ENCODE data around the gene LCE5A.
A peak's percentile ranks its signal among the peaks of the same experiment; 100 is the strongest.
"Not testable (repeated sequence)": the region's sequence is repeated elsewhere in the genome, so short reads cannot be mapped to it uniquely, and the experiment has no call there.

The LCE5A gene, protein sequence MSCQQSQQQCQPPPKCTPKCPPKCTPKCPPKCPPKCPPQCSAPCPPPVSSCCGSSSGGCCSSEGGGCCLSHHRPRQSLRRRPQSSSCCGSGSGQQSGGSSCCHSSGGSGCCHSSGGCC

DNA sequence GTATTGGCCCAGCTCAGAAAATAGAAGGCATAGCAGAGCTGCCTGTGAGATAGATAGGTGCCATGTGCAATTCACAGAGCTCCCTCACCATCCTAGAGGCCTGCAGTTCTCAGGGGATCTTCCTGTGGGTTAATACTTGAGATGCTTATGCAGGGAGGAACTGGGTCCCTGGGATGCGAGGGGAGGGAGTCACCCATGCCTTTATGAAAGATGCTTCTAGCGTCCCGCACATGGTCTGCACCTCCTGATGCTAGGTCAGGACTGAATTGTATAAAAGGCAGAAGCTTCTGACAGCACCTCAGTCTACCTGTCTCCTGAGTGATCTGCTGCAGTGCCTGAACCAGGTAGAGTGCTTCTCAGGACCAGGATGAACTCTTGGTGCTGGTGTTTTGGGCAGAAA, at the start of gene LCE5A:
TSS of gene LCE5A (plus strand) at position 301 of the 400 bp plus-strand sequence. CDS start 732 bp downstream, outside the sequence.
- DNase-seq (ENCODE audit: low spot score) = no peak

DNA sequence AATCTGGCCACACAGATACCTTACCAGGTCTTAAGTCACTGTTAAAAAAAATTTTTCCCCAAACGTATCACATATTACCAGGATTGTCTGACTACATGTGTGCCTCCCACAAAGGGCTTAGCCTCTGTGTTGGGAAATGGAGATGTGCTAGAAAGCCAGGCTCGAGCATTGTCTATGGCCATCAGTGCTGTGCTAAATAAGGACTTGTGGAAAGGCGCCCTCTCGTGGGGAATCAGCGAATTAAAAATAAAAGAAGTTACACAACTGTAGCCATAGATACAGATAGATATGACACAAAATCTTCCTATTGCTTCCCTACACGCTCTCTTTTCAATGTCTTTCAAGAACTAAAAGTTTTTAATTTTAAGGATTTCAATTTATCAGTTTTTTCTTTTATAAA, 49.1 kb upstream of the LCE5A start:
- peak; percentile 66 for DNase-seq (ENCODE audit: low spot score)

DNA sequence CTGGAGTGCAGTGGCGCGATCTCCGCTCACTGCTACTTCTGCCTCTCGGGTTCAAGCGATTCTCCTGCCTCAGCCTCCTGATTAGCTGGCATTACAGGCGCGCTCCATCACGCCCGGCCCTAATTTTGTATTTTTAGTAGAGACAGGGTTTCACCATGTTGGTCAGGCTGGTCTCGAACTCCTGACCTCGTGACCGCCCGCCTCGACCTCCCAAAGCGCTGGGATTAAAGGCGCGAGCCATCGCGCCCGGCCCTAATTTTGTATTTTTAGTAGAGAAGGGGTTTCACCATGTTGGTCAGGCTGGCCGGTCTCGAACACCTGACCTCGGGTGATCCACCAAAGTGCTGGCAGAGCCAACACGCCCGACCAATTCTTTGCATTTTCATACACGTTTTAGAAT, 48.0 kb upstream of the LCE5A start:
- no peak for DNase-seq (ENCODE audit: low spot score)

DNA sequence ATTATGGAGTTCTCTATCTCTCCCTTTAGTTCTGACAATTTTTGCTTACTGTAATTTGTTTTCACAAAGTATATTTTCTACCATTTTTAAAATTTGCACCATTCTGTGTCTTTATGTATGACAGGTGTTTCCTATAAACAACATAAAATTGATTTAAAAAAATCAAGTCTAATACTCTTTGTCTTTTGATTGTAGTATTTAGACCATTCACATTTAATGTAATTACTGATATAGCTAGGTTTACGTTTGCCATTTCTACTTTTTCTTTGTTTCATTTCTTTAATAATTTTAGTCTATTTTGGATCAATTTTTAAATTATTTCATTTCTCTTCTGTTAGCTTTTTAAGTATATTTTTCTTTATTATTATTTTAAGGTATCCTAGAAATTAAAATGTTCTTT, 44.4 kb upstream of the LCE5A start:
- no peak for DNase-seq (ENCODE audit: low spot score)

DNA sequence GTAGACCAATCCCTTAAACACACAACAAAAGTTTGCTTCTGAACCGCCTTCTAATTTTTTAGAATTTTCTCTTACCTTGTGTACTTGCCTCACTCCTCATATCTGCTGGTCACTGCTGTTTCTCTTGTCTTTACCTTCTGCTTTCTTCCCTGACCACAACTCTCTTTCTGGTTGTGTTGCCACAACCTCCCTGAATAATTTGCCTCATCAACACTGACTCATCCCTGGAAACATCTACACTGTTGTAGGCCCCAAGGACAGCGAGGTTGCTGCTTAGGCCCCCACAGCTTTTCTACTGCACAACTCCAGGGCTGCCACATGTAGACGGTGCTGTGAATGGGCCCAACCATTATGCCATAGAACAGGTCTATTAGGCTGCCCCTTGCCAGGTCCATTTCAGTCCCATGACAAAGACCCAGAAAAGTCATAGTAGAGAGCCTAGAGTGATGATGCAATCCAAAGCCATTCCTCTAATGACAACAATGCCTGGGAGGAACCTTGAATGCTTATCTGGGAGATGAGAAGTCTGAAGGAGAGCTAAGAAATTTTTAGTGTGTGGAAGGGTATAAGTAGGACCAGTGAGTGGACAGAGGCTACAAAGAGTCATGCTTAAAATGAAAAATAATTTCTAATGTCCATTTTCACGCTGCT, 36.6 kb upstream of the LCE5A start:
- DNase-seq (ENCODE audit: low spot score) = no peak

DNA sequence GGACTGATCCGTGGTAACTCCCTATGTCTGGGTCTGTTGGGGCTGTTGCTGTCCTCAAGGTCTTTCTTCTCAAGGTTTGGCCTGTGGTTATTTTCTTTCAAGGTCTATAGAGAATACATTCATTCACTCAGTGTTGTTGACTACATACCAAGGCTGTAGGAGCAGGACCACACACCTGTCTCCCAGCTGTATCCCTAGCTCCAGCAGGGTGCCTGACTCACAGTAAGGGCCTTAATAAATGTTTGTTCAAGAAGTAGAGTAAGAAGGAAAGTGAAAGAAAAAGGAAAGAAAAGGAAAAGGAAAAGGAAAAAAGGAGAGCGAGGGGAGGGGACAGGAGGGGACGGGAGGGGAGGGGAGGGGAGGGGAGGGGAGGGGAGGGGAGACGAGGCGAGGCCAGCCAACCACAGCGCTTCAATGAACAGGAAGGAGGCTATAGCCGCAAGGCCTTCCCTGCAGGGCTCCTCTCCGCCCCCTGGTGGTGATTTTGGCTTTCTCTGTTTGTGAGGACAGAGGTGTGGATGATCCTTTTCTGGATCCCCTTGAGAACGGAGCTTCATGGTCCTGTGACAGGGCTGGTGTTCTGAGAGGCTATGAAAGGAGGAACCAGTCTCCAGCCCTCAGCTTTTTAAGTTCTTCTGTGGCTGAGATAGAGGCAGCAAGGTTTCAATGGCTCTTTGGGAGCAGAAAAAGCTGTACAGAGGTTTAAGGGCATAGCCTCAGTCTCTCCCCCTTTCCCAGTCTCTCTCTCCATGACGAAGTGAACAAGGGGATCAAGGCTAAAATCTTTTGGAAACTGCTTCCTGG, 30.6 kb upstream of the LCE5A start:
- peak; percentile 72 for DNase-seq (ENCODE audit: low spot score)

DNA sequence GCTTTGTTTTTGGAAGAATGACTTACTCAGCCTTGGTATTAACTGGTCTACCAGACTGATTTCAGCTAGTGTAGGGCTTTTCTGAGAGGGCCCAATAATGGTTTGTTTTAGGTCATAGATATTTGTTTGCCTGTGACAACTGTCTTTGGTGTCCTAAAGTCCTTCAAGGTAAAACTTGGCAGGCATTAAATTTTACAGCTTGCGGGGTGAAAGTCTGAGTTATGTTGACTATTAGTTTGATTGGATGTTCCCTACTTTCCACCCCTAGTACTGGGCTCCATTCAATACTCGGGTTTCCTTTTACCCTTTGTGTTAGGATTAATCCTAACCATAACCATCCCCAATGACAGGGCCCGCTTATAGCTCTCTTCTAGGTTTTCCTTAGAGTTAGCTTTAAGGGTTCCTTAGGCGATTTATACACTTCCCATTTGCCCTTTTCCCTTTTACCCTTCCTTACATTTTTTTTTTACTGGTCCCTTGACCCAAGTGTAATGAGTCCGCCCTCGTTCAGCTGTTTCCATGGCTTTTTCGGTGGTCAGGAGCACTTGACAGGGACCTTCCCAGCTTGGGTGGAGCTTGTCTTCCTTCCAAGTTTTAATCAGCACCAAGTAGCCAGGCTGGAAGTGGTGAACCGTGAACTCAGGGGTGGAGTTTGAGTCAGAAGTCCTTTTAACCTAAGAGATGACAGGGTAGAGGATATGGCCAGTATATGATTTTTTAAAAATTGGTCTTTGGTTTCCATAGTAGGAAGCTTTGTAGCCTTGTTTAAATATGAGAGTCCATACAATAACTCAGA, 28.5 kb upstream of the LCE5A start:
- no peak for DNase-seq (ENCODE audit: low spot score)

DNA sequence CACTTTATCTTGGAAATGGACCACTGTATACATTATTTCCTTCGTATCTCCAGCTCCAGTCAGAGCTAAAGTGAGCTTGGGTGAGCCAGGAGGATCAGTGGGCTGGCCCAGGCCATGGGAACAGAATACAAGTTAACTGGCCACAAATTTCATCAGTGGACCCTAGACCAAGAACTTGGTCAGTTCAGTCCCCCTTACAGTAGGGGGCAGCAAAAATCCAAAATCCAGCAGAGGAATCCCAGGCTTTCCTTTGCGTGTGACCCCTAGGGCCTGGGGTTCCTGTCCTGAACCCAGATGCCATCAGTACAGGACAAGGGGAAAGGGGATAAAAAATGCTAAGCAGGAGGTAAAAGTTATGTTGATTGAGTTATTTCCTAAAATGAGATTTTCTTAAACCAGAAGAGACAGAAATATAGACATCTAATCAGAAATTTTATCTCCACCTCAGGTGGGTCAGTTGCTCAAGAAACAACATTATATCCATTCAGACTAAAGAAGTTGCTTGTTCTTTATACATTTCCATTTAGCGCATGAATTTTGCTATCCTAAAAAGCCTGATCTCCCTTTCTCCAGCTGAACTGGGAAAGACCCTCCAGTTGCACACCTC, 24.1 kb upstream of the LCE5A start:
- DNase-seq (ENCODE audit: low spot score) = no peak

DNA sequence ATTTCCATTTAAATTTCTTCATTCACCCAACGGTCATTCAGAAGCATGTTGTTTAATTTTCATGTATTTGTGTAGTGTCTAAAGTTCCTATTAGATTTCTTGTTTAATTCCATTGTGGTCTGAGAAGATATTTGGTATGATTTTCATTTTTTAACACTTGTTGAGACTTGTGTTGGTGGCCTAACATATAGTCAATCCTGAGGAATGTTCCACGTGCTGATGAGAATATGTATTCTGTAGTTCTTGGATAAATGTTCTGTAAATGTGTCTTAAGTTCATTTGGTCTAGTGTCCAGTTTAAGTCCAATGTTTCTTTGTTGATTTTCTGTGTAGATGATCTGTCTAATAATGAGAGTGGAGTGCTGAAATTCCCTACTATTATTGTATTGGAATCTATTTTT, 22.7 kb upstream of the LCE5A start:
- no peak for DNase-seq (ENCODE audit: low spot score)

DNA sequence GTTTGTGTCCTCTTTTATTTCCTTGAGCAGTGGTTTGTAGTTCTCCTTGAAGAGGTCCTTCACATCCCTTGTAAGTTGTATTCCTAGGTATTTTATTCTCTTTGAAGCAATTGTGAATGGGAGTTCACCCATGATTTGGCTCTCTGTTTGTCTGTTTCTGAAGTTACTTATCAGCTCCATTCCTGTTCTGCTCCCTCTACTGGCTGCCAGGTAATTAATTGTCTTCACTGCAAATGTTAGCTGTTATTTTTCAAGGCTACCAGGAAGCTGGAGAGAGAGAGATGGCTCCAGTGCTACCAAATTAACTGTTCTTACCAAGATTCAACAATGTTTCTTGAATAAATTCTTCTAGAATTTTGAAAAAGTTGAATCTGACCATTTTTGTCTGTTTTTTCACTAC, 19.1 kb upstream of the LCE5A start:
- not testable (repeated sequence) for DNase-seq (ENCODE audit: low spot score)

DNA sequence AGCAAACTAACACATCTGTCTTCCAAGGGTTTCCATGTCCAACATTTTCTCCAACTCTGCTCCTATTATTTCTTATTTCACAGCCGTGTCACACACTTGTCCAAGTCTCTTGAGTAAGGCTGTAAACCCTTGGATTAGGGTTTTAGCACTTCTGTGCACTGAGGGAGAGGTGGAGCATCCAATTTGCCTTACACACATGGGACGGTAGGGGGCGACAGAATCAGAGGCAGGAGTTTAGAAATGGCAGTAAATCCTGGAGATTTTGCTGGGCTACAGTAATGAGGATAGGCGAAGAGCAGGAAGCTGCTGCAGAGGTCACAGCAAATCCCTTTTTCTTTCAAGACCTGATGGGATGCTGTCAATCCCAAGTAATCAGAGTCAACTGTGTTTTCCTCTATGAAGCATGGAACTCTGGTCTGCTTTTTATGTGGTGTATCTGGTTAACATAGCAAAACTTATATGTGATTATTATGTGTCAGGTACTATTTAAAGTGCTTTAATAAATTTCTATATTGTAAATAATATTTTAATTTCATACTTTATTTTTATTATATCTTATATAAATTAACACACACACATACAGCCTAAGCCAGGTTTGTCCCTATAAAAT, 15.4 kb upstream of the LCE5A start:
- DNase-seq (ENCODE audit: low spot score) = peak; percentile 70

DNA sequence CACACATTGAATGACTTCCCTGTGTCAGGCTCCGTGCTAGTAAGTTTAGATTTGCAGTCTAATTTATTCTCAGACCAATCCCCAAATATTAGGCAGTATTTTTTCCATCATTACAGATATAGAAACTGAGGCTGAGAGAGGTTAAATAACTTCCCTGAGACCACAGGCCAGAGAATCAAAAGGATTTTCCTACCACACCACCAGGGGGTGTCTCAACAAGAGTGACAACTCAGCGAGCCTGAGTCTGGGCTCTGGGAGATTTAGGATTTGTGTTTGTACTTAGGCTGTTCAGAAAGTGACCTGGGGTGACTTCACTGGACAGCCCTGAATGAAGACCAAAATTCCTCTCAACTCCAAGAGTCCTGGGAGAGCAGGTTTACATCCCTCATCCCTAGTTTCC, 13.3 kb upstream of the LCE5A start:
- no peak for DNase-seq (ENCODE audit: low spot score)

DNA sequence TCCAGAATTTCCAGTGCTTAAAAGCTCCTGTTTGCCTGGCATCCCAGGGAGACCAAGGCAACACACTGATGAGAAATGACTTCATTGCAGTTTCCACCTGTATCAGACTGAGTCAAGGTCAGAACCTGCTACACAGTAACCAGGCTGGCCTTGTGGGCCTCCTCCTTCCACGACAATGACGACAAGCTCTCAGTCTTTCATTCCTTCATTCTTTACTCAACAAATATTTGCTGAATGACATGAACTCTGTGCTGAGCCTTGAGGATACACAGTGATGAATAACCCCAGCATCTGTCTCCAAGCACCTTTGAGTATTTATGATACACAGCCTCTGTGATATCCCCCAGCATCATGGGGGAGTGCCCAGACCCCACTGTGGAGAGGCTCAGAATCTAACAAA, 8.9 kb upstream of the LCE5A start:
- DNase-seq (ENCODE audit: low spot score) = no peak

DNA sequence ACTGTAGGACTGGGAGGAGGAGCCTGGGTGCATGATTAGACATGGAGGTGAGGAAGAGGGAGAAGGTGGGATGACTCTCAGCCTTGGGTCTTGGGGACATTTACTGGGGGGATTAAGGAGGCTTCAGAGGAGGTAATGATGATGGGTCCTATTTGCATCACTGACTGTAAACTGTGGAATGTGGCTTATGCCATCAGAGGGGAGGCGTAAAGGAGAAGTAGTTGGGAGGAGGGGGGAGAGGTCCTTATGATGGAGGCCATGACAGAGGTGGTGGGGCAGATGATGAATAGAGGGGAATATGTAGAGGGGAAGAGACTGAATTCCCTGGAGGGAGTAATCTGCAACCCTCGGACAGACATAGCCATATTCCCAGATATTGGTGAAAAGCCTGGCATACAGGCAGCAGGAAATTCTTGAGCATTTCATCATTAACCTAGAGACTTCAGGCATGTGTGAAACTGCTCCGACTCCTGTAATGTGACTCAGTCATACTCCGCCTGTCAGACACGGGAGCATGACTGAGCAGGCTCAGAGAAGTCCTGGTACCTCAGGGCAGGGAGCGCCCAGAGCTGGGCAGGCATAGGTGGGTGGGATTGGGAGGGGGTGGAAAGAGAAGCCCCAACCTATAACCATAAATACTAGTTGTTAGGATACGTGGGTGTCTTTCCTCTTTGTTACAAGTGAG, 8.0 kb upstream of the LCE5A start:
- no peak for DNase-seq (ENCODE audit: low spot score)

DNA sequence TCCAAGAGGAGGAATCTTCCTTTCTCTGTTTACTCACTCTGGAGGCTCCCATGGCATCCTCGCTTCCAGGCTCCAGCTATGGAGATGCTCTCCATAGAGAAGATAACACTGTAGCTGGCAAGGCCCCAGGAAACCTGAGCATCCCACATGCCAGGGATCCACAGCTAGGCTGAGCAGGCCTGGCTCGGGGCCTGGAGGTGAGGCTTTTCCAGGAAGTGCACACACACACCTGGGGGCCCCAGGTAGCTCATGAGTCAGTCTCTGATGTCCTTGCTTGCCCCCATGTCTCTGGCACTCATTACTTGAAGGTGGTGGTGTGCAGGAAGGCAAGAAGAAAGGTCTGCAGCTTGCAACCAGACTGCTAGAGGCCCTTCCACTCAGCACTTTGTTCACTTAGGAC, 5.5 kb upstream of the LCE5A start:
- no peak for DNase-seq (ENCODE audit: low spot score)

DNA sequence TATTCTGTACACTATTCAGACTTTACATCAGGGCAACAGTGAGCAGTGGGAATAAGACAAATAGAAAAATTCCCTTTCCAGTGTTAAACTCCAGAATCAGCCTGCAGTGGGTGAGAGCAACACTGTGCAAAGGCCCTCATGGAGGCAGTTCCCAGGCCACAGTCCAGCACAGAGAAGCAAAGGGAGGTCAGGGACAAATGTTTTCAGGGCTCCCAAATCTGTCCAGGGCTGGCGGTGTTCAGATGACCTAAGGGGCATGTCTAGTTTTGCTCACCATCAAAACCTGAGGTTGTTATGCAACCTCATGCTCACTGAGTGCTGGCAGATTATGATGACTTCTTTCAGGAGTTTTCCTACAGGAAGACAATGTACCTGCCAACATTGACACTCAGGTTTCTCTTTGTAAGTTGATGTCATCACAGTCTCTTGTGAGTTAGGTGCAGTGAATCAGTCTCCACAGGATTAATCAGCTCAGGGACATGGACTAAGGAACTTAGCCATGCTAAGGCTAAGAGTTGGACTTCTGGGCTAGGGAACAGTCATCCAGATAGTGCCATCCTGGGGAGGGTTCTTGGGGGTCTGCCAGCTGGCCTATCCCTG, 3.6 kb upstream of the LCE5A start:
- no peak for DNase-seq (ENCODE audit: low spot score)

DNA sequence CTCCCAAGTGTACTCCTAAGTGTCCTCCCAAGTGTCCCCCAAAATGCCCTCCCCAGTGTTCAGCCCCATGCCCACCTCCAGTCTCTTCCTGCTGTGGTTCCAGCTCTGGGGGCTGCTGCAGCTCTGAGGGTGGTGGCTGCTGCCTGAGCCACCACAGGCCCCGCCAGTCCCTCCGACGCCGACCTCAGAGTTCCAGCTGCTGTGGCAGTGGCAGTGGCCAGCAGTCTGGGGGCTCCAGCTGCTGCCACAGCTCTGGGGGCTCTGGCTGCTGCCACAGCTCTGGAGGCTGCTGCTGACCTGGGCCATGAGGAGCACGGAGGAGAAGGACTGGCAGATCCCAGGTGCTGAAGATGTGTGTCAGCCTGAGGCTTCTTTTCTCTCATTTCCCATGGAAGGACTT, 993 bp downstream of the LCE5A start:
- DNase-seq (ENCODE audit: low spot score) = no peak

DNA sequence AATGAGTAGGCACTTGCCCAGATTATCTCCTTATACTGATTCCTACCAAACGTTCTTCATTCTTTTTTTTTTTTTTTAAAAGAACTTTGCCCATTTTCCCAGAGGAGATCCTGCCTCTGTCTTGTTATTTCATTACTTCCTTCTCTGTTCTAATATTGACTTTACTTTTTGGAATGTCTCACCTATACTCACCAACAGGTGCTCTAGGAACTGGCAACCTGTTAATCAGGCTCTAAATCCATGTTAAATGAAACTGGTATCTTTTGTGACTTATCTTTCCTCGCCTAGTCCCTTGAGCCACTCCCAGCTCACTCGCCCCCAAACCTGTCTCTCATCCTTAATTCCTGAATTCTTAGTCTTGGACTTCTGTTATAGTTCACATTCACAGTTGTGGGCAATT, 2.5 kb downstream of the LCE5A start:
- DNase-seq (ENCODE audit: low spot score) = no peak

DNA sequence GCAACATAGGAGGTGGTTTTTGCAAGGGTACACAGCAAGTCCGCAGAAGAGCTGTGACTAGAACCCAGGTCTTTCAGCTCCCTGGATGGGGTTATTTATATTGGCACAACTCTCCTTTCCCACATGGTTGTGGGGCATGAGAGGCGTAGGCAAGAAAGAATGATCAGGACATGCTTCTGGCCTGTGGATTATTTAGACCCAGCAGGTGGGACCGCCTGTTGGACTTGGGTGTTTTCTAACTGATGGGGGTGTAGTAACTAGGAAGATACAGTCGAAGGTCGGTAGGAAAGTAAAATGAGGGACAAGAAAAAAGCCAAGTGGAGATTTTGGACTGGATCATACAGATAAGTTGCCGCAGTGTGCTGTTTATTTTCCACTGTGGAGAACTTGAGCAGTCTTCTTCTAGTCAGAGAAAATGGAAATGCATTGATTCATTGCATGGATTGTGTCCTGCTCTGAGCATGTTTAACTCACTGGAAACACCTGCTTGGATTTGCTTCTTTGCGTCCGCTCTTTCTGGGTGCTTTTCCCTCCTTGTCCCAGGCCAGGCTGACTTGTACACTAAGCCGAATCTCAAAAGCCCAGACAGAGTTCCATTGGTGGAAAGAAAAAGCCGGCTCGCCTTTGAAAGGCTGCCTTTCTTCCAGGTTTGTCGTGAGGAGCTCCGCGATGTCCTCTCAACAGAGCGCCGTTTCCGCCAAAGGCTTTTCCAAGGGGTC, 4.3 kb downstream of the LCE5A start:
- DNase-seq (ENCODE audit: low spot score) = no peak

DNA sequence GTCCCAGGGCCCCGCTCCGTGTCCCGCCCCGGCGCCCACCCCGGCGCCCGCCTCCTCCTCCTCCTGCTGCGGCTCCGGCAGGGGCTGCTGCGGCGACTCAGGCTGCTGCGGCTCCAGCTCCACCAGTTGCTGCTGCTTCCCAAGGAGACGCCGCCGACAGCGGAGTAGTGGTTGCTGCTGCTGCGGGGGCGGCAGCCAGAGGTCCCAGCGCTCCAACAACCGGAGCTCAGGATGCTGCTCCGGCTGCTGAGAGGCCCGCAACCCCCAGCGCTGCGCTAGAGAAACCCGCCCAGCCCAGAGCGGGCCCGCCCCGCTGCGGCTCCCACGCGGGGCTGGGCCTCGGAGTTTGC, 4.8 kb downstream of the LCE5A start:
- DNase-seq (ENCODE audit: low spot score) = no peak
